Neural progenitor cell (in vitro differentiated cells): Measurements from ENCODE around the gene KBTBD4. TPM values are rescaled to one million over a fixed set of nuclear protein-coding genes. Genes with fewer than 3 reads are reported as not detected.
A peak's percentile ranks its signal among the peaks of the same experiment; 100 is the strongest.

Experiments
- DNase-seq: peaks from one replicate; pipeline ENCODE4 v3.0.0-alpha.2; 2016; ENCODE audit warnings: low spot score
- H2AFZ ChIP-seq: fragments of 200-600 bp; sonication (generic); replicated peaks from 2 replicates; pipeline ENCODE4 v1.6.1; 2016; ENCODE audit warnings: antibody characterized with exemption
- H3F3A ChIP-seq: fragments of 200-600 bp; sonication (generic); 2 replicates; pipeline ENCODE4 v1.6.1; 2016; ENCODE audit warnings: antibody characterized with exemption, low read depth
- H3K27ac ChIP-seq: fragments of 200-600 bp; sonication (generic); 2 replicates; pipeline ENCODE4 v1.5.1; 2016; ENCODE audit warnings: mild to moderate bottlenecking
- H3K27me3 ChIP-seq: fragments of 200-600 bp; sonication (generic); 2 replicates; pipeline ENCODE4 v1.6.1; 2016; ENCODE audit warnings: mild to moderate bottlenecking, moderate library complexity
- H3K36me3 ChIP-seq: fragments of 200-600 bp; sonication (generic); 2 replicates; pipeline ENCODE4 v1.5.1; 2016
- H3K4me1 ChIP-seq: fragments of 200-600 bp; sonication (generic); 2 replicates; pipeline ENCODE4 v1.6.1; 2016; ENCODE audit warnings: mixed run types
- H3K4me2 ChIP-seq: fragments of 200-600 bp; sonication (generic); 2 replicates; pipeline ENCODE4 v1.6.1; 2016
- H3K4me3 ChIP-seq: fragments of 200-600 bp; sonication (generic); 2 replicates; pipeline ENCODE4 v1.5.1; 2016
- H3K79me2 ChIP-seq: fragments of 200-600 bp; sonication (generic); 2 replicates; pipeline ENCODE4 v1.6.1; 2016; ENCODE audit warnings: low read depth
- H3K9ac ChIP-seq: fragments of 200-600 bp; sonication (generic); 2 replicates; pipeline ENCODE4 v1.6.1; 2016
- H3K9me3 ChIP-seq: fragments of 200-600 bp; sonication (generic); 2 replicates; pipeline ENCODE4 v1.5.1; 2016; ENCODE audit warnings: low read depth
- H4K20me1 ChIP-seq: fragments of 200-600 bp; sonication (generic); 2 replicates; pipeline ENCODE4 v1.6.1; 2016; ENCODE audit warnings: low read depth
- H3K27ac Mint-ChIP-seq: 3 replicates; pipeline ENCODE4 v1.8.0; 2021; ENCODE audit warnings: mixed read lengths
- H3K27me3 Mint-ChIP-seq: 2 replicates; pipeline ENCODE4 v1.8.0; 2022; ENCODE audit warnings: low read depth, mild to moderate bottlenecking, inconsistent platforms, moderate library complexity, mixed read lengths; ENCODE audit not compliant: insufficient read depth
- H3K36me3 Mint-ChIP-seq: 3 replicates; pipeline ENCODE4 v1.8.0; 2021; ENCODE audit warnings: mixed read lengths
- H3K4me1 Mint-ChIP-seq: 3 replicates; pipeline ENCODE4 v1.8.0; 2021; ENCODE audit warnings: mixed read lengths
- H3K4me3 Mint-ChIP-seq: 3 replicates; pipeline ENCODE4 v1.8.0; 2021; ENCODE audit warnings: mild to moderate bottlenecking, moderate library complexity, mixed read lengths
- H3K9me3 Mint-ChIP-seq: 3 replicates; pipeline ENCODE4 v1.8.0; 2020; ENCODE audit warnings: mixed read lengths
- CTCF ChIP-seq: fragments of 200-600 bp; sonication (generic); IDR thresholded peaks from 2 replicates; pipeline ENCODE4 v1.5.1; 2017; ENCODE audit warnings: antibody characterized with exemption, mild to moderate bottlenecking
- EZH2 ChIP-seq: fragments of 200-600 bp; sonication (generic); IDR thresholded peaks from 2 replicates; pipeline ENCODE4 v1.6.1; 2017; ENCODE audit warnings: antibody characterized with exemption, mild to moderate bottlenecking, moderate library complexity
- EZH2phosphoT487 ChIP-seq: fragments of 200-600 bp; sonication (generic); IDR thresholded peaks from 2 replicates; pipeline ENCODE4 v1.6.1; 2017; ENCODE audit warnings: antibody characterized with exemption
- total RNA-seq: library from RNA; depleted of rRNA; stranded (reverse); fragments of >200 nt; gene quantifications from 2 replicates; pipeline ENCODE4 v1.2.3, GENCODE V29; 2015; ENCODE audit warnings: low replicate concordance

KBTBD4 gene
- total RNA-seq, 1 donor from 2014 or later: 19.5 TPM

- Histone ChIP-seq H2AFZ (no peak overlapping the region), H3K79me2 (peaks cover 30% of the 10 kb centered on the region), H3F3A (peaks cover 6% of the 10 kb centered on the region), H4K20me1 (peaks cover 4% of the 10 kb centered on the region), H3K4me3 (no peak overlapping the region), H3K36me3 (peaks cover 5% of the 10 kb centered on the region), H3K27me3 (no peaks in the 10 kb centered on the region), H3K9me3 (no peaks in the 10 kb centered on the region), H3K4me2 (no peak overlapping the region), H3K4me1 (no peaks in the 10 kb centered on the region), H3K9ac (no peak overlapping the region), H3K27ac (no peak overlapping the region)
- Mint-ChIP-seq H3K27me3 (peaks cover 7% of the 10 kb centered on the region), H3K27ac (peak overlapping the region; percentile 34), H3K9me3 (no peaks in the 10 kb centered on the region), H3K4me1 (peaks cover 11% of the 10 kb centered on the region), H3K4me3 (no peak overlapping the region), H3K36me3 (peaks cover 20% of the 10 kb centered on the region)
- DNase-seq: no peak
- TF ChIP-seq EZH2: no peak
- no peak for TF ChIP-seq CTCF
- no peak for TF ChIP-seq EZH2phosphoT487
Measured at GRCh38 chr11:47571357-47571729, 7.4 kb downstream of the KBTBD4 start.

GRCh38 chr11:47570651-47571356 lies 8.0 kb downstream of the KBTBD4 start:
- Histone ChIP-seq H4K20me1 (peaks cover 4% of the 10 kb centered on the region), H3K4me1 (no peaks in the 10 kb centered on the region), H3K9ac (no peak overlapping the region), H2AFZ (no peak overlapping the region), H3K4me2 (no peak overlapping the region), H3K36me3 (peaks cover 5% of the 10 kb centered on the region), H3F3A (peaks cover 6% of the 10 kb centered on the region), H3K4me3 (no peak overlapping the region), H3K79me2 (peaks cover 33% of the 10 kb centered on the region), H3K27ac (no peak overlapping the region), H3K9me3 (no peaks in the 10 kb centered on the region), H3K27me3 (no peaks in the 10 kb centered on the region)
- no peak overlapping the region for H3K4me3 Mint-ChIP-seq
- H3K9me3 Mint-ChIP-seq: no peaks in the 10 kb centered on the region
- no peak overlapping the region for H3K27ac Mint-ChIP-seq
- DNase-seq: no peak
- H3K4me1 Mint-ChIP-seq: peaks cover 11% of the 10 kb centered on the region
- no peak for TF ChIP-seq EZH2phosphoT487
- TF ChIP-seq CTCF: no peak
- no peak for TF ChIP-seq EZH2
- peaks cover 9% of the 10 kb centered on the region for H3K27me3 Mint-ChIP-seq
- peaks cover 20% of the 10 kb centered on the region for H3K36me3 Mint-ChIP-seq

- peaks cover 11% of the 10 kb centered on the region for H3K4me1 Mint-ChIP-seq
Measured at GRCh38 chr11:47569646-47570045, 9.1 kb downstream of the KBTBD4 start.

More at GRCh38 chr11:47569646-47570045, 9.1 kb downstream of the KBTBD4 start:
- H3K27me3 ChIP-seq: no peaks in the 10 kb centered on the region
- no peak for TF ChIP-seq EZH2phosphoT487
- no peak for TF ChIP-seq CTCF
- peaks cover 5% of the 10 kb centered on the region for H3K36me3 ChIP-seq
- no peak overlapping the region for H2AFZ ChIP-seq
- H3K27ac Mint-ChIP-seq: no peak overlapping the region
- H3K4me1 ChIP-seq: no peaks in the 10 kb centered on the region
- no peak overlapping the region for H3K4me2 ChIP-seq
- no peak overlapping the region for H3K4me3 ChIP-seq
- no peaks in the 10 kb centered on the region for H3K9me3 Mint-ChIP-seq
- peaks cover 4% of the 10 kb centered on the region for H4K20me1 ChIP-seq
- no peak overlapping the region for H3K27ac ChIP-seq
- no peak overlapping the region for H3K9ac ChIP-seq
- no peak for DNase-seq
- H3K79me2 ChIP-seq: peaks cover 35% of the 10 kb centered on the region
- H3K36me3 Mint-ChIP-seq: peaks cover 15% of the 10 kb centered on the region
- no peaks in the 10 kb centered on the region for H3K9me3 ChIP-seq
- H3F3A ChIP-seq: peaks cover 6% of the 10 kb centered on the region
- peaks cover 9% of the 10 kb centered on the region for H3K27me3 Mint-ChIP-seq
- no peak overlapping the region for H3K4me3 Mint-ChIP-seq
